ENCODE results near the gene EVI2B.

GRCh38 chr17:31274252-31274651 is 39.6 kb downstream of the EVI2B start:
- no peak for TF ChIP-seq FOXP1 (CRISPR knock-in tag; IDR thresholded peaks at IDR 0.05; ENCODE audit: borderline replicate concordance)
- no peak for TF ChIP-seq CTCF (IDR thresholded peaks at IDR 0.05)
- TF ChIP-seq FOXK1 (CRISPR knock-in tag; IDR thresholded peaks at IDR 0.05) = no peak
- no peak for TF ChIP-seq AFF4 (CRISPR knock-in tag; IDR thresholded peaks at IDR 0.05; ENCODE audit: borderline replicate concordance)
- TF ChIP-seq TEAD4 (CRISPR knock-in tag; IDR thresholded peaks at IDR 0.05) = no peak
- no peak for TF ChIP-seq MYBL2 (CRISPR knock-in tag; IDR thresholded peaks at IDR 0.05)
- TF ChIP-seq FOXP4 (CRISPR knock-in tag; IDR thresholded peaks at IDR 0.05) = no peak
- no peak for TF ChIP-seq CBFB (CRISPR knock-in tag; IDR thresholded peaks at IDR 0.05; ENCODE audit: low read depth)
- TF ChIP-seq ZBTB21 (CRISPR knock-in tag; IDR thresholded peaks at IDR 0.05; ENCODE audit: borderline replicate concordance) = no peak

Measured in WTC11 (cell line).